GM23338 (cell line): Measurements from ENCODE around the gene DOP1A.

Experiments
- CREB1 ChIP-seq: fragments of 250-450 bp; sonication (Bioruptor Pico); IDR thresholded peaks from 2 replicates; pipeline ENCODE4 v1.5.0; 2020; ENCODE audit warnings: low read depth, mild to moderate bottlenecking, moderate library complexity
- CTCF ChIP-seq, 2 experiments: fragments of 200-600 bp in 1 of 2; sonication (generic) in 1 of 2; conservative IDR thresholded peaks; 2 replicates each; pipeline versions ENCODE4 v1.5.1 to v1.6.1; 2016 to 2017; ENCODE audit warnings: antibody characterized with exemption in 2 of 2, low read depth in 2 of 2, mild to moderate bottlenecking in 2 of 2, moderate library complexity in 1 of 2
- EZH2 ChIP-seq: fragments of 200-600 bp; sonication (generic); IDR thresholded peaks from one replicate; pipeline ENCODE4 v1.8.0; 2017; ENCODE audit warnings: antibody characterized with exemption, mild to moderate bottlenecking, low read depth; ENCODE audit not compliant: unreplicated experiment
- EZH2phosphoT487 ChIP-seq: fragments of 200-600 bp; sonication (generic); IDR thresholded peaks from one replicate; pipeline ENCODE4 v1.8.1; 2018; ENCODE audit warnings: antibody characterized with exemption; ENCODE audit not compliant: unreplicated experiment
- JUNB ChIP-seq: IDR thresholded peaks from one replicate; pipeline ENCODE4 v1.6.1; 2016; ENCODE audit warnings: antibody characterized with exemption; ENCODE audit not compliant: unreplicated experiment
- NANOG ChIP-seq: IDR thresholded peaks from 2 replicates; pipeline ENCODE4 v1.6.1; 2016; ENCODE audit warnings: antibody characterized with exemption, borderline replicate concordance
- POLR2AphosphoS5 ChIP-seq: IDR thresholded peaks from 2 replicates; pipeline ENCODE4 v1.6.1; 2016; ENCODE audit warnings: antibody characterized with exemption, low read depth
- REST ChIP-seq: IDR thresholded peaks from one replicate; pipeline ENCODE4 v1.6.1; 2018; ENCODE audit warnings: antibody characterized with exemption; ENCODE audit not compliant: unreplicated experiment
- STAT1 ChIP-seq: IDR thresholded peaks from one replicate; pipeline ENCODE4 v1.6.1; 2016; ENCODE audit warnings: antibody characterized with exemption; ENCODE audit not compliant: unreplicated experiment
- ZNF331 ChIP-seq: fragments of 250-450 bp; sonication (Bioruptor Pico); IDR thresholded peaks from 2 replicates; pipeline ENCODE4 v1.5.0; 2020; ENCODE audit warnings: low read depth, mild to moderate bottlenecking, moderate library complexity
- TF ChIP-seq, protein P1 (sequence below): IDR thresholded peaks from 2 replicates; pipeline ENCODE4 v1.6.1; 2016; ENCODE audit warnings: antibody characterized with exemption

DNA sequence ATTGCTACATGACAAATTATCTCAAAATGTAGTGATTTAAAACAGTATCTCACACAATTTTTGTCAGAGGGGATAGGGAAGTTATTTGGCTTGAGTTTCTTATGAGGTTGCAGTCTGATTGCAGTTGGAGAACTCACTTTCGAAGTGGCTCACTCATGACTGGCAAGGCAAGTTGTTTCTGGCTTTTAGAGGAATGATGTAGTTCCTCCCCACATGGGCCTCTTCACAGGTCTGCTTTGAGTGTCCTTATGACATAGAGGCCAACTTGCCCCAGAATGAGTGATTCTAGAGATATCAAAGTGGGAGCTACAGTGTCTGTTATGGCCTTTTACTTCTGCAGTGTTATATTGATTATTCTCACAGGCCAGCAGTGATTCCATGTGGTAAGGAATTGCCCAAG lies 6.1 kb downstream of the DOP1A start:
- no peak for TF ChIP-seq CTCF (conservative IDR thresholded peaks at IDR 0.05; ENCODE audit: low read depth in 2 of 2)
- TF ChIP-seq EZH2, result no peak
- TF ChIP-seq POLR2AphosphoS5, result no peak
- TF ChIP-seq ZNF331 (CRISPR knock-in tag), result no peak
- TF ChIP-seq STAT1, result no peak
- TF ChIP-seq JUNB, result no peak
- TF ChIP-seq CREB1 (CRISPR knock-in tag), result no peak
- no peak for TF ChIP-seq REST
- TF ChIP-seq EZH2phosphoT487, result no peak
- TF ChIP-seq, protein P1, sequence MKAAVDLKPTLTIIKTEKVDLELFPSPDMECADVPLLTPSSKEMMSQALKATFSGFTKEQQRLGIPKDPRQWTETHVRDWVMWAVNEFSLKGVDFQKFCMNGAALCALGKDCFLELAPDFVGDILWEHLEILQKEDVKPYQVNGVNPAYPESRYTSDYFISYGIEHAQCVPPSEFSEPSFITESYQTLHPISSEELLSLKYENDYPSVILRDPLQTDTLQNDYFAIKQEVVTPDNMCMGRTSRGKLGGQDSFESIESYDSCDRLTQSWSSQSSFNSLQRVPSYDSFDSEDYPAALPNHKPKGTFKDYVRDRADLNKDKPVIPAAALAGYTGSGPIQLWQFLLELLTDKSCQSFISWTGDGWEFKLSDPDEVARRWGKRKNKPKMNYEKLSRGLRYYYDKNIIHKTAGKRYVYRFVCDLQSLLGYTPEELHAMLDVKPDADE, result no peak
- TF ChIP-seq NANOG, result no peak
